Measurements from ENCODE around the gene ODF2.

Gene ODF2

DNA sequence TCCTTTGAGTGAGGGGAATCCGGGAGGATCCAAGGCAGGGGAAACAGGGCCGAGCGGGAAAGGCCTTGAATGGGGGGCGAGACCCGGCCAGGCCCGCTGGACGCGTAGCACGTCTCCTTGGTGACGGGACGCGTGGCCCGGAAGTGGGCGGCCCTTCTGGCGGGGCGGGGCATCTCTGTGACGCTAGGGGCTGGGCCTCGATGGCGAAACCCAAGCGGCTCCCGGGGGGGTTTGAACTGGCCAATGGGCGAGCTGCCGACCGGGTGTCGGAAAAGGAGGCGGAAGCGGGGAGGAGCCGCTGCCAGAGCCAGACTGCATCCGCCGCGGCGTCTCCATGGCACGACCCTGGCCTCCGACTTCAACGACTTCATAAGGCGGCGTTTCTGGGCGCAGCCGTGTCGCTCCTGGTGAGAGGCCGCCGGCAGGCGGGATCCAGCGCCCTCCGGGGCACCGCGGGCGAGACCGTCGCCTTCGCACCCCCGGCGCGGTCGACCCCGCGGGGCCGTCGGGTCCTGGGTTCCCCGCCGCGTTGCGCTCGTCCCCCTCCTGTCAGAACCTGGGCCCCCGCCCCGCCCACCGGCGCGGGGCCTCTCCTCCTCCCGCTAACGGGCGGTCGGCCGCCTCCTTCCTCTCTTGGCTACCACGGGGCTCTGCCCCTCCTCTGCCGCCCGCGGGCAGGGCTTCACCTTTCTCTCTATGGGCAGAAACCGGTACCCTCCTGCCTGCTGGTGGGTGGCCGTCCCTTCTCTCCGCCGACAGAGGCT is at the start of gene ODF2:
ODF2 (plus strand) TSS at position 158 of the 764 bp plus-strand sequence; CDS start at position 244, 86 bp downstream.
- no peaks in the 10 kb centered on the region for H3K9me3 ChIP-seq (ENCODE audit: insufficient read depth, low read length, severe bottlenecking)
- no peak for TF ChIP-seq EZH2 (IDR thresholded peaks at IDR 0.05; ENCODE audit: borderline replicate concordance, low read depth, low read length, severe bottlenecking)
- TF ChIP-seq, protein P1, sequence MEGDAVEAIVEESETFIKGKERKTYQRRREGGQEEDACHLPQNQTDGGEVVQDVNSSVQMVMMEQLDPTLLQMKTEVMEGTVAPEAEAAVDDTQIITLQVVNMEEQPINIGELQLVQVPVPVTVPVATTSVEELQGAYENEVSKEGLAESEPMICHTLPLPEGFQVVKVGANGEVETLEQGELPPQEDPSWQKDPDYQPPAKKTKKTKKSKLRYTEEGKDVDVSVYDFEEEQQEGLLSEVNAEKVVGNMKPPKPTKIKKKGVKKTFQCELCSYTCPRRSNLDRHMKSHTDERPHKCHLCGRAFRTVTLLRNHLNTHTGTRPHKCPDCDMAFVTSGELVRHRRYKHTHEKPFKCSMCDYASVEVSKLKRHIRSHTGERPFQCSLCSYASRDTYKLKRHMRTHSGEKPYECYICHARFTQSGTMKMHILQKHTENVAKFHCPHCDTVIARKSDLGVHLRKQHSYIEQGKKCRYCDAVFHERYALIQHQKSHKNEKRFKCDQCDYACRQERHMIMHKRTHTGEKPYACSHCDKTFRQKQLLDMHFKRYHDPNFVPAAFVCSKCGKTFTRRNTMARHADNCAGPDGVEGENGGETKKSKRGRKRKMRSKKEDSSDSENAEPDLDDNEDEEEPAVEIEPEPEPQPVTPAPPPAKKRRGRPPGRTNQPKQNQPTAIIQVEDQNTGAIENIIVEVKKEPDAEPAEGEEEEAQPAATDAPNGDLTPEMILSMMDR (IDR thresholded peaks at IDR 0.05; ENCODE audit: borderline replicate concordance, extremely low read depth, low read length, poor library complexity, severe bottlenecking), result no peak
- H3K27ac ChIP-seq (ENCODE audit: low read length), result peak within 1 kb of the TSS; percentile 79
- H2AFZ ChIP-seq (ENCODE audit: low read depth, low read length), result peak within 1 kb of the TSS; percentile 90
- H3K4me3 ChIP-seq (ENCODE audit: low read depth in 1 of 2, low read length in 2 of 2), result peak within 1 kb of the TSS; percentile 84 to 92
- peaks cover 21% of the 10 kb centered on the region for H4K20me1 ChIP-seq (ENCODE audit: insufficient read depth, low read length)
- H3K27me3 ChIP-seq (ENCODE audit: insufficient read depth, low read length, poor library complexity), result no peaks in the 10 kb centered on the region
- peaks cover 36% of the 10 kb centered on the region for H3K79me2 ChIP-seq (ENCODE audit: insufficient read depth, low read length)
- peaks cover 20% of the 10 kb centered on the region for H3K4me1 ChIP-seq (ENCODE audit: insufficient read depth, low read length)
- peaks cover 20% of the 10 kb centered on the region for H3K36me3 ChIP-seq (ENCODE audit: insufficient read depth, low read length)
- H3K9ac ChIP-seq (ENCODE audit: low read depth, low read length), result peak within 1 kb of the TSS; percentile 69
- DNase-seq, result peak; percentile 98
- ATAC-seq (ENCODE audit: insufficient read depth, low read depth), result peak; percentile 87
- peak within 1 kb of the TSS; percentile 98 for H3K4me2 ChIP-seq (ENCODE audit: insufficient read depth, low read length)

DNA sequence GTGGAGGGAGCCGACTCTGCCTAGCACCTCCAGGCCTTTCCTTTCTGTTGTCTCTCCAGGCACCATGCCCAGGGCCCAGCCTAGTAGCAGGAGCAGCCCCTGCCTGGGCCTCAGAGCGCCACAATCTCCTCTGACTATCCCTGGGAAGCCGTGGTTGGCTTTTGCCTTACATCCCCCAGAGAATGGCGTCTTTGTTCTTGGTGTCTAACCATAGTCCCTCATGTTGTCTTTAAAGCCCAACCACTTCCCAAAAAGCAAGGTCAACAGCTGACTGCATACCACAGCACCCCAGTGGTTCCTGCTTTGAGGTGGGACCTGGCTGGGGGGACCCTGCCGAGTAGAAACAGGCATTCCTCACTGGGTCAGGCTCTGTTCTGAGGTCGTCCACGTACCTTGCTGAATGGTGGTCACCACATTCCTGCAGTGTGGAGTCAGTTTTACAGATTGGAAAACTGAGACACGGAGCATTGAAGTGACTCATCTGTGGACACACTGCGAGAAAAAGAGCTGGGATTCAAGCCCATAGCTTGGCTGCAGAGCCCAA is 48.9 kb upstream of the ODF2 start:
- Histone ChIP-seq H3K79me2 (ENCODE audit: insufficient read depth, low read length) (no peaks in the 10 kb centered on the region), H3K27me3 (ENCODE audit: insufficient read depth, low read length, poor library complexity) (no peaks in the 10 kb centered on the region), H4K20me1 (ENCODE audit: insufficient read depth, low read length) (no peaks in the 10 kb centered on the region), H3K9ac (ENCODE audit: low read depth, low read length) (no peak overlapping the region), H3K4me2 (ENCODE audit: insufficient read depth, low read length) (no peak overlapping the region), H3K4me1 (ENCODE audit: insufficient read depth, low read length) (no peaks in the 10 kb centered on the region), H3K36me3 (ENCODE audit: insufficient read depth, low read length) (no peaks in the 10 kb centered on the region), H2AFZ (ENCODE audit: low read depth, low read length) (no peak overlapping the region), H3K9me3 (ENCODE audit: insufficient read depth, low read length, severe bottlenecking) (no peaks in the 10 kb centered on the region), H3K27ac (ENCODE audit: low read length) (no peak overlapping the region), H3K4me3 (ENCODE audit: low read depth in 1 of 2, low read length in 2 of 2) (no peak overlapping the region)
- DNase-seq (no peak), ATAC-seq (ENCODE audit: insufficient read depth, low read depth) (no peak)
- TF ChIP-seq, protein P1 (IDR thresholded peaks at IDR 0.05; ENCODE audit: borderline replicate concordance, extremely low read depth, low read length, poor library complexity, severe bottlenecking), result no peak
- TF ChIP-seq EZH2 (IDR thresholded peaks at IDR 0.05; ENCODE audit: borderline replicate concordance, low read depth, low read length, severe bottlenecking), result no peak

DNA sequence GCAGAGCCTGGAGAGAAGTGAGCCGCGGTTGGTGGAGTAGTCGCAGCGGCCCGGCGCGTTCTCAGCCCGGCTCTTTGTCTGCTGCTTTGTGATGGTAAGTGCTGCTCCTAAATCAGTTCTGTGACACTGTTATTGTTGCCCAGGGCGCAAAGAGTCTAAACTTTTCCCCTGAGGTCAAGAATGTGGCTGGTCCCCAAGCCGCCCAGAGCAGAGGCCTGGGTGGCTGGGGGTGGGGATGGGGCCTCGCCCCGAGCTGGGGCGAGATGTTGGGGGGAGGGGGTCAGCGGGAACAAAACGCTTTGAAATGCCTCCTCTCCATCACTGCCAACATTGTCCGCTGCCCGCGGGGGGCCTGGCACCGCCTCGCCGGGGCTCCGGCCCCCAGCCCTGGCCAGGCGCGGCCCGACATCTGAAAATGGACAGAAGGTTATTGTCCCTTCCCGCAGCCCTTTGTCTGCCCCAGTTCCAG is 46.8 kb upstream of the ODF2 start:
- Histone ChIP-seq H3K4me3 (ENCODE audit: low read depth in 1 of 2, low read length in 2 of 2) (no peak overlapping the region), H3K9ac (ENCODE audit: low read depth, low read length) (no peak overlapping the region), H3K27me3 (ENCODE audit: insufficient read depth, low read length, poor library complexity) (no peaks in the 10 kb centered on the region), H3K27ac (ENCODE audit: low read length) (no peak overlapping the region), H3K79me2 (ENCODE audit: insufficient read depth, low read length) (no peaks in the 10 kb centered on the region), H3K4me2 (ENCODE audit: insufficient read depth, low read length) (no peak overlapping the region), H3K9me3 (ENCODE audit: insufficient read depth, low read length, severe bottlenecking) (no peaks in the 10 kb centered on the region), H3K4me1 (ENCODE audit: insufficient read depth, low read length) (no peaks in the 10 kb centered on the region), H3K36me3 (ENCODE audit: insufficient read depth, low read length) (no peaks in the 10 kb centered on the region), H2AFZ (ENCODE audit: low read depth, low read length) (no peak overlapping the region), H4K20me1 (ENCODE audit: insufficient read depth, low read length) (no peaks in the 10 kb centered on the region)
- ATAC-seq (ENCODE audit: insufficient read depth, low read depth), result no peak
- no peak for TF ChIP-seq EZH2 (IDR thresholded peaks at IDR 0.05; ENCODE audit: borderline replicate concordance, low read depth, low read length, severe bottlenecking)
- TF ChIP-seq, protein P1 (IDR thresholded peaks at IDR 0.05; ENCODE audit: borderline replicate concordance, extremely low read depth, low read length, poor library complexity, severe bottlenecking), result no peak
- no peak for DNase-seq

Measured in DND-41 (cell line).